ENCODE data around the gene RDH16. TPM values are rescaled to one million over a fixed set of nuclear protein-coding genes. Genes with fewer than 3 reads are reported as not detected.
A peak's percentile ranks its signal among the peaks of the same experiment; 100 is the strongest.
"Not testable (repeated sequence)": the region's sequence is repeated elsewhere in the genome, so short reads cannot be mapped to it uniquely, and the experiment has no call there.

RDH16 gene
- total RNA-seq, 1 donor from 2014 or later = 0.12 TPM

DNA sequence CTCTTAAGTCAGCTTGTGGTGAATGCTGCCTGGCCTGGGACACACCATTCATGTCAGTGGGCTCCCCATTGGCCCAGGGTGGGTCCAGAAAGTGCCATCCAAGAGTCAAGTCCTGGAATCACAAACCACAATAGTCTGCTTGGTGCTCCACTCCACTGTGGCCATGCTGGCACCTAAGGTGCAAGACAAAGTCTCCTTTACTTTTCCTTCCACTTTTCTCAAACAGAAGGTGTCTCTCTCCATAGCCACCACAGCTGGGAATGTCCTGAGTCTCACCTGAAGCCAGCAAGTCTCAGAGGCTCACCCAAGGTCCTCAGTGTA, 9.0 kb downstream of the RDH16 start:
- no peak for DNase-seq (ENCODE audit: low read depth)
- H3K4me3 ChIP-seq (ENCODE audit: low read depth, low read length) = no peak overlapping the region
- TF ChIP-seq, protein P1, sequence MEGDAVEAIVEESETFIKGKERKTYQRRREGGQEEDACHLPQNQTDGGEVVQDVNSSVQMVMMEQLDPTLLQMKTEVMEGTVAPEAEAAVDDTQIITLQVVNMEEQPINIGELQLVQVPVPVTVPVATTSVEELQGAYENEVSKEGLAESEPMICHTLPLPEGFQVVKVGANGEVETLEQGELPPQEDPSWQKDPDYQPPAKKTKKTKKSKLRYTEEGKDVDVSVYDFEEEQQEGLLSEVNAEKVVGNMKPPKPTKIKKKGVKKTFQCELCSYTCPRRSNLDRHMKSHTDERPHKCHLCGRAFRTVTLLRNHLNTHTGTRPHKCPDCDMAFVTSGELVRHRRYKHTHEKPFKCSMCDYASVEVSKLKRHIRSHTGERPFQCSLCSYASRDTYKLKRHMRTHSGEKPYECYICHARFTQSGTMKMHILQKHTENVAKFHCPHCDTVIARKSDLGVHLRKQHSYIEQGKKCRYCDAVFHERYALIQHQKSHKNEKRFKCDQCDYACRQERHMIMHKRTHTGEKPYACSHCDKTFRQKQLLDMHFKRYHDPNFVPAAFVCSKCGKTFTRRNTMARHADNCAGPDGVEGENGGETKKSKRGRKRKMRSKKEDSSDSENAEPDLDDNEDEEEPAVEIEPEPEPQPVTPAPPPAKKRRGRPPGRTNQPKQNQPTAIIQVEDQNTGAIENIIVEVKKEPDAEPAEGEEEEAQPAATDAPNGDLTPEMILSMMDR (conservative IDR thresholded peaks at IDR 0.05; ENCODE audit: low read depth, low read length) = no peak

DNA sequence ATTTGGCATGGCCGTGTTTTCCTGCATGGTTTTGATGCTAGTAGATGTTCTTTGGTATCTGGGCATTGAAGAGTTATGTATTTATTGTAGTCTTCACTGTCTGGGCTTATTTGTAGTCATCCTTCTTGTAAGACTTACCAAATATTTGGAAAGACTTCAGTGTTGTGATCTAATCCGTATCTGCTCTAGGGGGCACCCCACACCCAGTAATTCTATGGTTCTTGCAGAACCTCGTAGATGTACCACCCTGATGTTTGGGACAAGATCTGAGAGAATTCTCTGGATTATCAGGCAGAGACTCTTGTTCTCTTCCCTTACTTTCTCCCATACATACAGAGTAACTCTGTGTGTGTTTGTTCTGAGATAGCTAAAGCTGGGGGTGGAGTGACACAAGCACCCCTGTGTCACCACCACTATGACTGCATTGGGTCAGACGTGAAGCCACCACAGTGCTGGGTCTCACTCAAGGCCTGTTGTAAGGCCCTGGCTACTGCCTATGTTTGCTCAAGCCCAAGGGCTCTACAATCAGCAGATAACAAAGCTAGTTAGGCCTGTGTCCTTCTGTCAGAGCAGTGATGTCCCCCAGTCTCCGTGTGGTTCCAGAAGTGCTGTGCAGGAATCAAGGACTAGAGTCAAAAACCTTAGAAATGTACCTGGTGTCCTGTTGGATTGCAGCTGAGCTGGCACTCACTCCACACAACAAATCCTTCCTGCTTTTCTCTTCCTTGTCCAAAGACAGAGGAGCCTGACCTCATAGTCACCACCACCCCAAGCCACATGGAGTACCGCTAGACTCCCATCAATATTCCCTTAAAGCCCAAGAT, 9.6 kb downstream of the RDH16 start:
- TF ChIP-seq, protein P1 (conservative IDR thresholded peaks at IDR 0.05; ENCODE audit: low read depth, low read length) = peak; percentile 20
- no peak for DNase-seq (ENCODE audit: low read depth)
- H3K4me3 ChIP-seq (ENCODE audit: low read depth, low read length) = no peak overlapping the region

DNA sequence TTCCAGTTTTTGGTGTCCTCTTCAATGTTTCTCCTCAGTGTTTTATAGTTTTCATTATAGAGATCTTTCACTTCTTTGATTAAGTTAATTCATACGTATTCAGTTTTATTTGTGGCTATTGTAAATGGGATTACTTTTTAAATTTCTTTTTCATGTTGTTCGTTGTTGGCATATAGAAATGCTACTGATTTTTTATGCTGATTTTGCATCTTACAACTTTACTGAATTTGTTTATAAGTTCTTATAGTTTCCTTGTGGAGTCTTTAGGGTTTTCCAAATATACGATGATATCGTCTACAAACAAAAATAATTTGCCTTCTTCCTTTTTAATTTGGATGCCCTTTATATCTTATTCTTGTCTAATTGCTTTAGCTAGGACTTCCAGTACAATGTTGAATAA, 13.5 kb downstream of the RDH16 start:
- TF ChIP-seq, protein P1 (conservative IDR thresholded peaks at IDR 0.05; ENCODE audit: low read depth, low read length) = no peak
- no peak for DNase-seq (ENCODE audit: low read depth)
- no peak overlapping the region for H3K4me3 ChIP-seq (ENCODE audit: low read depth, low read length)

DNA sequence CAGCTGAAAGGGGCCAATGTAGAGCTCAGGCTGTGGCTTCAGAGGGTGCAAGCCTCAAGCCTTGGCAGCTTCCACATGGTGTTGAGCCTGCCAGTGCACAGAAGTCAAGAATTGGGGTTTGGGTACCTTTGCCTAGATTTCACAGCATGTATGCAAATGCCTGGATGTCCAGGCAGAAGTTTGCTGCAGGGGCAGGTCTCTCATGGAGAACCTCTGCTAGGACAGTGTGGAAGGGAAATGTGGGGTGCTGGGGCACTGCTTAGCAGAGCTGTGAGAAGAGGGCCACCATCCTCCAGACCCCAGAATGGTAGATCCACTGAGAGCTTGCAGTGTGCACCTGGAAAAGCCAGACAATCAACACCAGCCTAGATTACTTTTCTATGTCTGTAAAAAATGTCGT, 14.0 kb downstream of the RDH16 start:
- DNase-seq (ENCODE audit: low read depth); H3K4me3 ChIP-seq (ENCODE audit: low read depth, low read length): not testable (repeated sequence)

DNA sequence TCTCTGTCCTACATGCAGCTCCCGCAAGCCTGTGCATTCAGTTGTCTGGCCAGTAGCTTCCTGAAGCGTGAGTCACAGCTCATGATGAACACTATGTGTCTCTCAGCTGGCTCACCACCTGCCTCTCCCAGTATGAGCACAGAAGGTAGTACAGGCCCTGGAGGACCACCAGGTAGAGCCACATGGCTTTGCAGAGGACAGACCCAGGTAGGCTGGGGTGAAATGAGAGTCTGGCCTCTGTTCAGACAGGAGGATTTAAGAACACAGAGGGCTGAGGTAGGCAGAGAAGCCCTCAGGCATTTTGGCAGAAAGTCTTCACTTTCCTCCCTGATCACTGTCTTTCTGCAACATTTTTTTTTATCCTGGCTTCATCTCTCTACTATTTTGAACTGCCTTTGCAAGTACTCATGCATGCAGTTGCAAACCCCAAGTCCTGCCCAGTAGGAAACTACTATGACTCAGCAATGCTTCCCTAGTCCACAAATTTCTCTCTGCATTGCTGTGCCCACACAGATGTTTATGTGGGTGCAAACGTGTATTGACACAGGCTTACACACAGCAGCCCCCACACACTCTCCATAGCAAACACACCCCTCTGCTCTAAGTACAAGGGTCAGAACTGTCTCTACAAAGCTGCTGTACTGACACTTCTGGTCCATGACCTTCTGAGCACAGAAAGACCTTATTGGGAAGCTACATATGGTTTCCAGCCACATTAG, 15.9 kb downstream of the RDH16 start:
- DNase-seq (ENCODE audit: low read depth) = peak; percentile 27
- no peak overlapping the region for H3K4me3 ChIP-seq (ENCODE audit: low read depth, low read length)
- TF ChIP-seq, protein P1 (conservative IDR thresholded peaks at IDR 0.05; ENCODE audit: low read depth, low read length) = no peak

DNA sequence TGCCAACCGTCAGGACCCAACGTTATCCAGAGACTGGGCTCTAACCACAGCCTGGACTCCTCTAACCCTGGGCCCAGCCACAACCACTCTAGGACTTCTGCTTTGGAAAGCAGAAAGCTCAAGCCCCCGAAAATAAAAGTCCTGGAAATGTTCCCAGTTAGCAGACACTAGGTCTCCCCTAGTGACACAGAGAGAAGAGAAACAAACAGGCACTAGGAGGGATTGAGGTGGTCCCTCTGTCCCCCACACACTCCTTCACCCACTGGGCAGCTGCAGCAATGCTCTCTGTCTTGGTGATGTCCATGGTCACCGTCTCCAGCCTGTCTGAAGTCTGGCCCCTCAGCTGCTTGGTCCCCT, 16.5 kb downstream of the RDH16 start:
- not testable (repeated sequence) for H3K4me3 ChIP-seq (ENCODE audit: low read depth, low read length); DNase-seq (ENCODE audit: low read depth)

DNA sequence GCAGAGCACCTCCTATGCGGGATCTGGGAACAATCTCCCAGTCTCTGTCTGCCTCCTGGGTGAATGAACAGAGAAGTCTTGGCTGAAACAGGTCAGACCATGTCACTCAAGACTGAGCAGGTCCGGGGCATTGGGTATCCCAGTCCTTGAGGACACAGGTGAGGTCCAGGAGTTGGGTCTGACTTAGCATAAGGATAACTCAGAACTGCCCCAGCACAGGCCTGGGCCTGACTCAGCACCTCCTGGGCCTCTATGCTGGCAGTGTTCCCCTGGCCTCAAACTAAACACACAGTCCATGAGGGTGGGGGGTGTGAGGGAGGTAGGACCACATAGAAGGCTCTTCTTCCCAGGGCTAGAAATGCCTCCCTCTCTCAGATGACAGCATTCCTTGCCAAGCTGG, 21.7 kb downstream of the RDH16 start:
- no peak for DNase-seq (ENCODE audit: low read depth)
- H3K4me3 ChIP-seq (ENCODE audit: low read depth, low read length) = no peak overlapping the region
- TF ChIP-seq, protein P1 (conservative IDR thresholded peaks at IDR 0.05; ENCODE audit: low read depth, low read length) = no peak

DNA sequence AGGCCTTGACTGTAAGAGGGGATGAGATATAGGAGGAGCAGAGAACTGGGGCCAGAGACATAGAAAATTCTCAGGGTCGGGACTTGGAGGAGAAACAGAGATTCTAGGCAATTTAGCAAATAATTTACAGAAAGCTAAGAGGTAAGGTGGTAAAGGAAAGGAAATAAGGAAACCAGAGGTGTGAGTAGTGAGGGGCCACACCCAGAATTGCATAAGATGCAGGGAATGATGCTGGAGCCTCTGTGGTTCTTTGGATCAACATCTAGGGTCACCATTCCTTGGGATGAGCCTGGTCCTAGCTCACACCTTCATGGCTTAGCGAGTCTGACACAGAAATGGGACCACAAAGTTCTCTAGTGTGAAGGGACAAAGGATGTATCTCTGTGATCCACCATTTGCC, 22.3 kb downstream of the RDH16 start:
- no peak overlapping the region for H3K4me3 ChIP-seq (ENCODE audit: low read depth, low read length)
- TF ChIP-seq, protein P1 (conservative IDR thresholded peaks at IDR 0.05; ENCODE audit: low read depth, low read length) = no peak
- no peak for DNase-seq (ENCODE audit: low read depth)

Measured in epithelial cell of proximal tubule (primary cell).